H1 (cell line): Measurements from ENCODE around the gene MEF2C. TPM values are rescaled to one million over a fixed set of nuclear protein-coding genes. Genes with fewer than 3 reads are reported as not detected.

Experiments used
- ASH2L ChIP-seq: fragments of 200-600, 300-600 bp; sonication (generic); IDR thresholded peaks from one replicate; pipeline ENCODE4 v1.7.1; 2017; ENCODE audit warnings: low read length
- ATF3 ChIP-seq: IDR thresholded peaks from 2 replicates; pipeline ENCODE4 v1.6.1; 2011; ENCODE audit warnings: low read depth, mild to moderate bottlenecking, low read length; ENCODE audit not compliant: insufficient read depth
- CEBPB ChIP-seq: IDR thresholded peaks from 2 replicates; pipeline ENCODE4 v1.6.1; 2012; ENCODE audit warnings: low read depth, low read length
- EZH2 ChIP-seq: fragments of 200-600 bp; sonication (generic); IDR thresholded peaks from 2 replicates; pipeline ENCODE4 v1.7.1; 2012; ENCODE audit warnings: low read depth, mild to moderate bottlenecking, moderate library complexity, low read length, inconsistent platforms; ENCODE audit not compliant: severe bottlenecking
- FOSL1 ChIP-seq: IDR thresholded peaks from 2 replicates; pipeline ENCODE4 v1.6.1; 2011; ENCODE audit warnings: mild to moderate bottlenecking, low read depth, low read length, moderate library complexity; ENCODE audit not compliant: insufficient read depth
- GTF2F1 ChIP-seq: IDR thresholded peaks from 2 replicates; pipeline ENCODE4 v1.6.1; 2012; ENCODE audit warnings: low read depth, low read length, improper control_type of control experiment, borderline replicate concordance
- HDAC2 ChIP-seq, 2 experiments: fragments of 300-600 bp in 1 of 2; sonication (generic) in 1 of 2; IDR thresholded peaks; 2 replicates each; pipeline ENCODE4 v1.6.1; 2011 to 2012; ENCODE audit warnings: low read depth in 2 of 2, low read length in 2 of 2, mild to moderate bottlenecking in 2 of 2, moderate library complexity in 2 of 2, borderline replicate concordance in 1 of 2, inconsistent platforms in 1 of 2
- KDM4A ChIP-seq: IDR thresholded peaks from one replicate; pipeline ENCODE4 v1.7.1; 2012; ENCODE audit warnings: low read depth, mild to moderate bottlenecking, moderate library complexity, low read length, inconsistent platforms; ENCODE audit not compliant: severe bottlenecking
- KDM5A ChIP-seq: fragments of 200-600 bp; IDR thresholded peaks from 2 replicates; pipeline ENCODE4 v1.7.1; 2012; ENCODE audit warnings: mild to moderate bottlenecking, low read length, inconsistent platforms, mixed read lengths
- NANOG ChIP-seq: IDR thresholded peaks from 2 replicates; pipeline ENCODE4 v1.6.1; 2011; ENCODE audit warnings: low read length, low read depth, mild to moderate bottlenecking, inconsistent platforms; ENCODE audit not compliant: insufficient read depth, poor library complexity, severe bottlenecking
- POLR2A ChIP-seq, 2 experiments: IDR thresholded peaks; 1 replicate in 1 of 2; 2 replicates in 1 of 2; pipeline ENCODE4 v1.6.1; 2011; ENCODE audit warnings: low read depth in 2 of 2, low read length in 2 of 2, mild to moderate bottlenecking in 2 of 2; ENCODE audit errors: control extremely low read depth in 1 of 2
- POU5F1 ChIP-seq: IDR thresholded peaks from 2 replicates; pipeline ENCODE4 v1.6.1; 2011; ENCODE audit warnings: low read depth, mild to moderate bottlenecking, low read length, moderate library complexity
- SIX5 ChIP-seq: IDR thresholded peaks from 2 replicates; pipeline ENCODE4 v1.6.1; 2011; ENCODE audit warnings: mild to moderate bottlenecking, low read depth, low read length
- TCF12 ChIP-seq: IDR thresholded peaks from 2 replicates; pipeline ENCODE4 v1.6.1; 2011; ENCODE audit warnings: low read depth, mild to moderate bottlenecking, low read length
- TEAD4 ChIP-seq: IDR thresholded peaks from 2 replicates; pipeline ENCODE4 v1.6.1; 2012; ENCODE audit warnings: low read depth, low read length, inconsistent platforms, mixed read lengths
- YY1 ChIP-seq: IDR thresholded peaks from 2 replicates; pipeline ENCODE4 v1.6.1; 2011; ENCODE audit warnings: low read depth, mild to moderate bottlenecking, low read length
- polyA plus RNA-seq, 7 experiments: library from polyadenylated mRNA; depleted of rRNA in 3 of 7; stranded (reverse) in 5 of 7; unstranded in 2 of 7; fragments of >200 nt in 5 of 7; fragments of 200-250 nt in 2 of 7; gene quantifications; 1 replicate in 5 of 7; 2 replicates in 1 of 7; 4 replicates in 1 of 7; pipeline versions ENCODE4 v1.2.1 to v1.2.3, GENCODE V29; 2011 to 2013; ENCODE audit warnings: missing spikeins in 2 of 7, mixed read lengths in 2 of 7
- total RNA-seq: library from RNA; stranded (reverse); fragmentation: NEBNext Ultra II Directional; extraction: Animal tissue kit (Norgen Biotek cat#: 25700); gene quantifications from 2 replicates; pipeline ENCODE4 v1.2.1, GENCODE V29; 2021
- TF ChIP-seq, protein P1 (sequence below), 3 experiments: IDR thresholded peaks; 1 replicate in 2 of 3; 2 replicates in 1 of 3; pipeline versions ENCODE4 v1.5.1 to v1.6.1; 2011; ENCODE audit warnings: low read length in 3 of 3, mild to moderate bottlenecking in 3 of 3, inconsistent platforms in 2 of 3, low read depth in 1 of 3, moderate library complexity in 1 of 3; ENCODE audit not compliant: insufficient read depth in 1 of 3; ENCODE audit errors: control extremely low read depth in 1 of 3
- TF ChIP-seq, protein P2 (sequence below): IDR thresholded peaks from 2 replicates; pipeline ENCODE4 v1.6.1; 2012; ENCODE audit warnings: low read length, inconsistent platforms

The MEF2C gene
- total and polyA plus RNA-seq, 2 of the 8 experiments (the other 6 are each of a cell fraction or from before 2014, with no cell fraction given) = 0.59 to 0.99 TPM

GRCh38 chr5:88693071-88693932 is 189.7 kb downstream of the MEF2C start (continued):
- TF ChIP-seq, protein P1, sequence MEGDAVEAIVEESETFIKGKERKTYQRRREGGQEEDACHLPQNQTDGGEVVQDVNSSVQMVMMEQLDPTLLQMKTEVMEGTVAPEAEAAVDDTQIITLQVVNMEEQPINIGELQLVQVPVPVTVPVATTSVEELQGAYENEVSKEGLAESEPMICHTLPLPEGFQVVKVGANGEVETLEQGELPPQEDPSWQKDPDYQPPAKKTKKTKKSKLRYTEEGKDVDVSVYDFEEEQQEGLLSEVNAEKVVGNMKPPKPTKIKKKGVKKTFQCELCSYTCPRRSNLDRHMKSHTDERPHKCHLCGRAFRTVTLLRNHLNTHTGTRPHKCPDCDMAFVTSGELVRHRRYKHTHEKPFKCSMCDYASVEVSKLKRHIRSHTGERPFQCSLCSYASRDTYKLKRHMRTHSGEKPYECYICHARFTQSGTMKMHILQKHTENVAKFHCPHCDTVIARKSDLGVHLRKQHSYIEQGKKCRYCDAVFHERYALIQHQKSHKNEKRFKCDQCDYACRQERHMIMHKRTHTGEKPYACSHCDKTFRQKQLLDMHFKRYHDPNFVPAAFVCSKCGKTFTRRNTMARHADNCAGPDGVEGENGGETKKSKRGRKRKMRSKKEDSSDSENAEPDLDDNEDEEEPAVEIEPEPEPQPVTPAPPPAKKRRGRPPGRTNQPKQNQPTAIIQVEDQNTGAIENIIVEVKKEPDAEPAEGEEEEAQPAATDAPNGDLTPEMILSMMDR (IDR thresholded peaks at IDR 0.05; ENCODE audit: control extremely low read depth in 1 of 3, insufficient read depth in 1 of 3, low read depth in 1 of 3, low read length in 3 of 3) = peak; percentile 21 to 49 (median 38); a peak in 3 of 4 replicates
- TF ChIP-seq ATF3 (no peak), KDM4A (no peak), POLR2A (IDR thresholded peaks at IDR 0.05; ENCODE audit: control extremely low read depth in 1 of 2, low read depth in 2 of 2, low read length in 2 of 2) (no peak), NANOG (no peak), EZH2 (no peak), TEAD4 (0 out of 2 replicates have a peak, but pooled peaks have one; percentile 6), YY1 (0 out of 2 replicates have a peak, but pooled peaks have one; percentile 39), POU5F1 (no peak), CEBPB (0 out of 2 replicates have a peak, but pooled peaks have one; percentile 3), ASH2L (no peak), SIX5 (no peak), HDAC2 (IDR thresholded peaks at IDR 0.05; ENCODE audit: borderline replicate concordance in 1 of 2, low read depth in 2 of 2, low read length in 2 of 2) (no peak), FOSL1 (no peak), GTF2F1 (no peak), KDM5A (no peak), TCF12 (0 out of 2 replicates have a peak, but pooled peaks have one; percentile 51)
- TF ChIP-seq, protein P2, sequence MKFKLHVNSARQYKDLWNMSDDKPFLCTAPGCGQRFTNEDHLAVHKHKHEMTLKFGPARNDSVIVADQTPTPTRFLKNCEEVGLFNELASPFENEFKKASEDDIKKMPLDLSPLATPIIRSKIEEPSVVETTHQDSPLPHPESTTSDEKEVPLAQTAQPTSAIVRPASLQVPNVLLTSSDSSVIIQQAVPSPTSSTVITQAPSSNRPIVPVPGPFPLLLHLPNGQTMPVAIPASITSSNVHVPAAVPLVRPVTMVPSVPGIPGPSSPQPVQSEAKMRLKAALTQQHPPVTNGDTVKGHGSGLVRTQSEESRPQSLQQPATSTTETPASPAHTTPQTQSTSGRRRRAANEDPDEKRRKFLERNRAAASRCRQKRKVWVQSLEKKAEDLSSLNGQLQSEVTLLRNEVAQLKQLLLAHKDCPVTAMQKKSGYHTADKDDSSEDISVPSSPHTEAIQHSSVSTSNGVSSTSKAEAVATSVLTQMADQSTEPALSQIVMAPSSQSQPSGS = no peak
